ENCODE data around the gene MVB12B.
"Not testable (repeated sequence)": the region's sequence is repeated elsewhere in the genome, so short reads cannot be mapped to it uniquely, and the experiment has no call there.

Gene MVB12B

DNA sequence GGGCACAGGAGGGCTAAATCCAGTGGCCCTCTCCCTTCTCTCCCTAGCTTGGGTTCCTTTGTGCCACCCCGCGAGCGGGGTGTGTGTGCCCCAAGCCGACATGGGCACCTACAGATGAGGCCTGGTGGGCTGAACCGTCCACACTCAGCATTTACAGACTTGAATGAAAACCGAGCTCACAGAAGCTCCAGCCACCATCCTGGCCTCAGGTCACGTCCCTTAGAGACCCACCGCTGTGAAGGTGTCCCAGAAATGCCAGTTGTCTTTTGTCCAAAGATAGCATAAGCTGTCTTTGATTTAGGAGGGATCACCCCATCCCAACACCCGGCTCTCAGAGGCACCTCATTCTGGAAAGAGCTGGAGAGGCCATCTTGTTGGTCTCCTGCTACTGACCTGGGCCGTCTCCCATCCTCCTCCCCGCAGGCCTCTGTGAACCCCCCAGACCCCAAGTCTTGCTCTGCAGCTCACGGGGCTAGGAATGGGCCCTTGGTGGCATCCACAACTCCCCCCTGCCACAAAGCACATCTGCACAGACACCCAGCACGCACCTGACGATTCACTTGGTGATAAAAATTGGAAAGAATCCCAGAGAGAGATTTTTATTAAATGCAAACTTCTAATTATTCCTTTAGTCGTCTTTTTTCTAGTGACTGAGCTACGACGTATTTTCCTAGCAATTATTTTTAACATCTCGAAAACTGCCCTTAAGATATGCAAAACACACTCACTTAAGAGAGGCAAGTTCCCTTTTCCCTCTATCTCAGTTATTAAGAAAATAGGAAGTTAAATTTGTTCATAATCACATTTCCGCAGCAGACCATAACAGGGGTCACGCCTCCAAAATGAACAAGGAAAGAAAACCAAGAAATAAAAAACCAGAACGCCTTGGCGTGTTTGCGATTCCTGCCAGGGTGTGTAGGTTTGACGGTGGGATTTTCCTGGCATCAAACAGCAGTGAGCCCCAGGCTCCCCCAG, 206.6 kb downstream of the MVB12B start:
- TF ChIP-seq, protein P1, sequence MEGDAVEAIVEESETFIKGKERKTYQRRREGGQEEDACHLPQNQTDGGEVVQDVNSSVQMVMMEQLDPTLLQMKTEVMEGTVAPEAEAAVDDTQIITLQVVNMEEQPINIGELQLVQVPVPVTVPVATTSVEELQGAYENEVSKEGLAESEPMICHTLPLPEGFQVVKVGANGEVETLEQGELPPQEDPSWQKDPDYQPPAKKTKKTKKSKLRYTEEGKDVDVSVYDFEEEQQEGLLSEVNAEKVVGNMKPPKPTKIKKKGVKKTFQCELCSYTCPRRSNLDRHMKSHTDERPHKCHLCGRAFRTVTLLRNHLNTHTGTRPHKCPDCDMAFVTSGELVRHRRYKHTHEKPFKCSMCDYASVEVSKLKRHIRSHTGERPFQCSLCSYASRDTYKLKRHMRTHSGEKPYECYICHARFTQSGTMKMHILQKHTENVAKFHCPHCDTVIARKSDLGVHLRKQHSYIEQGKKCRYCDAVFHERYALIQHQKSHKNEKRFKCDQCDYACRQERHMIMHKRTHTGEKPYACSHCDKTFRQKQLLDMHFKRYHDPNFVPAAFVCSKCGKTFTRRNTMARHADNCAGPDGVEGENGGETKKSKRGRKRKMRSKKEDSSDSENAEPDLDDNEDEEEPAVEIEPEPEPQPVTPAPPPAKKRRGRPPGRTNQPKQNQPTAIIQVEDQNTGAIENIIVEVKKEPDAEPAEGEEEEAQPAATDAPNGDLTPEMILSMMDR (conservative IDR thresholded peaks at IDR 0.05; ENCODE audit: low read length), result no peak
- H3K4me3 ChIP-seq (ENCODE audit: low read length), result no peak overlapping the region
- DNase-seq (ENCODE audit: low read depth), result no peak

DNA sequence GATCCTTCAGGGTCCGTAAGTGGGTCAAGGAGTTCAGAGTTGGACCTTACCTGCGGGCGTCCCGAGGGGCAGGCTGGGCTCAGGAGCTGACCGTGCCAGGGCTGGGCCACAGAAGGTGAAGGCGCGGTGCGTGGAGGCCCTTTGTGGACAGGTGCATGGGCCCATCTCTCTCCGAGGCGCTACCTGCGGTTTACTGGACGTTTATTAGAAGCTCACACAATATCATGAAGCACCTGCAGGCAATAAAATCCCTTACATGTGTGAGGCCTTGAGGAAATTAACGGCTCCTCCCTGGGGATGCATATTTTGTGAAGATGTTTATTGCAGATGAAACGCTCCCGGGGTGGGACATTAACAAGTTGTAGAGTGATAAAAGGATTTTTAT, 207.3 kb downstream of the MVB12B start:
- DNase-seq (ENCODE audit: low read depth), result no peak
- no peak overlapping the region for H3K4me3 ChIP-seq (ENCODE audit: low read length)
- TF ChIP-seq, protein P1 (conservative IDR thresholded peaks at IDR 0.05; ENCODE audit: low read length), result no peak

DNA sequence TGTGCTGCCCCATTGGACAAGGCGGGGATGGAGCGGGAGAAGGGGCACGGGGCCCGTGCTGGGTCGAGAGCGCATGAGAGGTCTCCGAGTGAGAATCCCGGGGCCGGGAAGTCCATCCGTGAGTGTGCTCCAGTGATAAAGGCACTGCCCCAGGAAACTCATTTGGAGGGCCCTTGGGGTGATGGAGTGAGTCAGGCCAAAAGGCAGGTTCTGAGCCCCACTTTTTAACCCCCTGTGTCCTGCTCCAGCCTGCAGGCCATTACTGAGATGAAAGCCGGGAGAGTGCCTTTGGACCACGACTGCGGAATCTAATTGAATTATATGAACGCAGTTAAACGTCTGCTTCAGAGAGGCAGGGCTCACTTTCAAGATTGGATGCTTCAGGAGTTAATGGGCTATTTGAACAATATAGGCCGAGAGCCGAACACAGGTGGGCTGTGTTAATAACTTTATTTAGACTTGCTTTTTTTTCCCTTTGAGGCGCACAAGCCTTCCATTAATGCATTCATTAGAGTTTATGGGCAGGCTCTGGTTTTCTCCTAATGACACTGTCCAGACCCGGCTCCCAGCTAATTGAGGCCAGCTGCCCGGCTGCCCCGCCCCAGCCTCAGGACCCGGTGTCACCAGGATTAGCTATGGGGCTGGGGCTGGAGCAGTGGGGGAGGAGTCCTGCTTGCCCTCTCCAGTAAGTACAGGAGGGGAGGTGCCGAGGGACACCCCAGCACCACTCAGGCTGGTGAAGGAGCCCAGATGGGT, 208.0 kb downstream of the MVB12B start:
- H3K4me3 ChIP-seq (ENCODE audit: low read length), result no peak overlapping the region
- no peak for DNase-seq (ENCODE audit: low read depth)
- TF ChIP-seq, protein P1 (conservative IDR thresholded peaks at IDR 0.05; ENCODE audit: low read length), result no peak

DNA sequence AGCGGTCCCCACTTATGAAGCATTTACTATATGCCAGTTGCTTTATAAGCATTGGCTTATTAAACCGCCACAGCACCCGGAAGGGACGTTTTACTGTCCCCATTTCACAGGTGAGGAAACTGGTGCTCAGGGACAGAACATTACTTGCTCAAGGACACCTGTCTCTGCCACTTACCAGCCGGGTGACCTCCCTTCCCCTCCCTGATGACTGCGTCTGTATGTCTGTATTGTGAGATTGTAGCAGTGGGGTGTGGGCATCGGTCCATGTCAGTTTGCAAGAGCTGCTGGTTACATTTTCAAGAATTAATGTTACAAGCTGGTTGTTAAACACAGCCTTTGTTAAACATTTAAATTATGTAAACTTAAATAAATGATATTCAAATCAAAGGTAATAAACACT, 209.5 kb downstream of the MVB12B start:
- no peak overlapping the region for H3K4me3 ChIP-seq (ENCODE audit: low read length)
- TF ChIP-seq, protein P1 (conservative IDR thresholded peaks at IDR 0.05; ENCODE audit: low read length), result no peak
- DNase-seq (ENCODE audit: low read depth), result no peak

DNA sequence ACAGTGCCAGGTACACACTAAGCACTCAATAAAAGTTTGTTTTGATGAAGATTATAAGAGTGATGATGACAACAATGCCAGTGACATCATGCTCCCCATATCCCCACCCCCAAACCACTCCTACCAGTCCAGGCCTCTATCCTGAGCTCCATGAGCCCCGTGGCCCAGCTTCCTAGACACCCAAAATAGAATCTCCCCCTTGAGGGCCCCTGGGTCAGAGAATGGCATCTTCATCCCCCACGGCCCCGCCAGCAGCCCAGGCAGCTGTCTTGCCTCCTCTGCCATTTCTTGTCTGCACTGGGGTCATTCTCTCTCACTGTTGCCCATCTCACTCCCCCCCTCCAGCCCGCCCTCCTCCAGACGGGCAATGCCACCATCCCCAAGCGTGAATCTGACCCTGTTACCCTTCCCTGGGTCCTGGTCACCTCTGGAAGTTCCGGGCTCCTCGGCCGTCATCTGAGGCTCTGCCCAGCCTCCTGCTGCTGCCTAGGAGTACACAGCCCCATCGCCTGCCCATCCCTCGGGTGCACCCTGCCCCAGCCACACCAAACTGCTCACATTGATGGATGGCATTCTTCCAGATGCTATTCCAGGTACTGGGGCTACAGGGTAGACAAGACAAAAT, 210.3 kb downstream of the MVB12B start:
- DNase-seq (ENCODE audit: low read depth), result no peak
- no peak overlapping the region for H3K4me3 ChIP-seq (ENCODE audit: low read length)
- TF ChIP-seq, protein P1 (conservative IDR thresholded peaks at IDR 0.05; ENCODE audit: low read length), result no peak

DNA sequence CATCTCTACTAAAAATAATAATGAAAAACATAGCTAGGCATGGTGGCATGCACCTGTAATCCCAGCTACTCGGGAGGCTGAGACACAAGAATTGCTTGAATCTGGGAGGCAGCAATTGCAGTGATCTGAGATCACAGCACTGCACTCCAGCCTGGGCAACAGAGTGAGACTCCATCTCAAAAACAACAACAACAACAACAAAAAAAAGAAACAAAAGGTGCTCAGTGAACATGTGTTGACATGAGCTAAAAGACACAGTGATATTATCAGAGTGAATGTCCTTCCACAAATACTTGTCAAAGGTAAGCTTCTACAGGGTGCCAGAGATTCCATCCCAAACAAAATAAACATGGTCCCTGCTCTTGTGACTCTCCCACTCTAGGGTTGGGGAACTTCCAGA, 211.9 kb downstream of the MVB12B start:
- no peak overlapping the region for H3K4me3 ChIP-seq (ENCODE audit: low read length)
- no peak for DNase-seq (ENCODE audit: low read depth)
- TF ChIP-seq, protein P1 (conservative IDR thresholded peaks at IDR 0.05; ENCODE audit: low read length), result no peak

DNA sequence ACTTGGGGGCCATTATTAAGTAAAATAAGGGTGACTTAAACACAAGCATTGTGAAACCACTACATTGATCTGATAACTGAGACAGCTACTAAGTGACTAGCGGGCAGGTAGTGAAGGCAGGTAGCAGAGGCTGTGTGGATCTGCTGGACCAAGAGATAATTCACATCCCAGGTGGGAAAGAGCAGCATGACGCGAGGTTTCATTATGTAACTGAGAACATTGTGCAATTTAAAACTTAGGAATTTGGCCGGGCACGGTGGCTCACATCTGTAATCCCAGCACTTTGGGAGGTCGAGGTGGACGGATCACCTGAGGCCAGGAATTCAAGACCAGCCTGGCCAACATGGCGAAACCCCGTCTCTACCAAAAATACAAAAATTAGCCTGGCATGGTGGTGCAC, 213.8 kb downstream of the MVB12B start:
- not testable (repeated sequence) for DNase-seq (ENCODE audit: low read depth); H3K4me3 ChIP-seq (ENCODE audit: low read length)

All from AG10803 (cell line).